ENCODE data around the gene DIPK1B.

DNA sequence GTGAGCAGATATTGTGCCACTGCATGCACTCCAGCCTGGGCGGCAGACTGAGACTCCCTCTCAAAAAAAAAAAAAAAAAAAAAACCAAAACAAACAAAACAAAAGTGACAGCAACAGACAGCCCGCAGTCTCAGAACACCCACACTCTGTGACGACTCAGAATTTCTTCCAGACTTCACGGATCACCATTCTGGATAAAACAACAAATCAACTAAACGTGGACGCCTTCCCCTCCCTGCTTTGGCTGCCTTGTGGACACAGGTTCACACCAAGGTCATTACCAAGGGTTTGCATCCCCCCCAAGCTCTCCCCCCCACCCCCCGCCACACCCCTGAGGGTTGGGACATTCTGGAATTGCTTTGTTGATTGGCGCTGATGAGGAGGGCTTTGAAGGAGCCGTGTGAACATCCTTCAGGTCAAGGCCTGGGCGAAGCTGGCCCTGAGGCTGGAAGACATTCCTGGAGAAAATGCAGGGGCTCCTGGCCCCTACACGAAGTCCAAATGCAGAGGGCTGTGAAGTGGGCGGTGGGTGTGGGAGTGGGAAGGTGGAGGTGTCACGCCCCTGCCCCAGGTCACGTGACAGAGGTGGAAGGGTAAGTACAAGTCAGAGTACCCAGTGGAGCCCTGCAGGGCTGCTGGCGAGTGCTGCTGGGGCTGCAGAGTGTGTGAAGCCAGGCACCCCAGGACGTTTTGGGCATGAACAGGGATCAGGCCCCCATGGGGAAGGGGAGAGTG is 20.2 kb downstream of the DIPK1B start:
- TF ChIP-seq, protein P1, sequence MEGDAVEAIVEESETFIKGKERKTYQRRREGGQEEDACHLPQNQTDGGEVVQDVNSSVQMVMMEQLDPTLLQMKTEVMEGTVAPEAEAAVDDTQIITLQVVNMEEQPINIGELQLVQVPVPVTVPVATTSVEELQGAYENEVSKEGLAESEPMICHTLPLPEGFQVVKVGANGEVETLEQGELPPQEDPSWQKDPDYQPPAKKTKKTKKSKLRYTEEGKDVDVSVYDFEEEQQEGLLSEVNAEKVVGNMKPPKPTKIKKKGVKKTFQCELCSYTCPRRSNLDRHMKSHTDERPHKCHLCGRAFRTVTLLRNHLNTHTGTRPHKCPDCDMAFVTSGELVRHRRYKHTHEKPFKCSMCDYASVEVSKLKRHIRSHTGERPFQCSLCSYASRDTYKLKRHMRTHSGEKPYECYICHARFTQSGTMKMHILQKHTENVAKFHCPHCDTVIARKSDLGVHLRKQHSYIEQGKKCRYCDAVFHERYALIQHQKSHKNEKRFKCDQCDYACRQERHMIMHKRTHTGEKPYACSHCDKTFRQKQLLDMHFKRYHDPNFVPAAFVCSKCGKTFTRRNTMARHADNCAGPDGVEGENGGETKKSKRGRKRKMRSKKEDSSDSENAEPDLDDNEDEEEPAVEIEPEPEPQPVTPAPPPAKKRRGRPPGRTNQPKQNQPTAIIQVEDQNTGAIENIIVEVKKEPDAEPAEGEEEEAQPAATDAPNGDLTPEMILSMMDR (IDR thresholded peaks at IDR 0.05) = no peak
- no peak for TF ChIP-seq EP300 (IDR thresholded peaks at IDR 0.05)
- no peak for TF ChIP-seq POLR2A (IDR thresholded peaks at IDR 0.05)
